ENCODE measurements around the gene MRAS.

- no peak for TF ChIP-seq CTCF (IDR thresholded peaks at IDR 0.05)
- TF ChIP-seq EP300 (IDR thresholded peaks at IDR 0.05) = no peak
- no peak for TF ChIP-seq POLR2A (IDR thresholded peaks at IDR 0.05)
Observed at GRCh38 chr3:138376663-138377062, 28.3 kb downstream of the MRAS start.

All from gastroesophageal sphincter (tissue), 3 donors.